ENCODE results near the gene MAP9. TPM values are rescaled to one million over a fixed set of nuclear protein-coding genes. Genes with fewer than 3 reads are reported as not detected.
A peak's percentile ranks its signal among the peaks of the same experiment; 100 is the strongest.

The MAP9 gene
- total RNA-seq, 1 donor from 2014 or later = 22.4 TPM

DNA sequence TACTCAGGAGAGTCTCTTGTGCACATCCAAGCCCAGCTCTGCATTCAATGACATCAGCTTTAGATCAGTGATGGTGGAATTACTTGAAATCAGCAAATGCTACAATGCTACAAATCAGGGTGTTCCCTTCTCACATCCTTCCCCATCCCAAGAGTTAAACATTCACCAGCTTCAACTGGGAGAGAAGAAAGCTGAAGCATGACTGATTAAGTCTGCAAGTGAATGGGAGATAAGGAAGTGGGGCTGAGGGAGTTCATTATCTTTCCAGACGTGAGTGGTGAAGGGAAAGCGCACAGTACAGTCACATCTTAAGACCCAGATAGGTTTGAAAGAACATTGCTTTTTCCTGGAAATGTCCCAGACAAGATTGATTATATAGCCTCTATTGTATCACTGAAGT is 26.2 kb upstream of the MAP9 start:
- DNase-seq (ENCODE audit: low spot score in 2 of 2, unreplicated experiment in 2 of 2) = no peak
- Mint-ChIP-seq H3K36me3 (no peaks in the 10 kb centered on the region), H3K4me3 (no peak overlapping the region), H3K9me3 (no peaks in the 10 kb centered on the region), H3K4me1 (peaks cover 40% of the 10 kb centered on the region), H3K27me3 (ENCODE audit: low read depth) (no peaks in the 10 kb centered on the region), H3K27ac (peak overlapping the region; percentile 55)
- TF ChIP-seq, protein P1, sequence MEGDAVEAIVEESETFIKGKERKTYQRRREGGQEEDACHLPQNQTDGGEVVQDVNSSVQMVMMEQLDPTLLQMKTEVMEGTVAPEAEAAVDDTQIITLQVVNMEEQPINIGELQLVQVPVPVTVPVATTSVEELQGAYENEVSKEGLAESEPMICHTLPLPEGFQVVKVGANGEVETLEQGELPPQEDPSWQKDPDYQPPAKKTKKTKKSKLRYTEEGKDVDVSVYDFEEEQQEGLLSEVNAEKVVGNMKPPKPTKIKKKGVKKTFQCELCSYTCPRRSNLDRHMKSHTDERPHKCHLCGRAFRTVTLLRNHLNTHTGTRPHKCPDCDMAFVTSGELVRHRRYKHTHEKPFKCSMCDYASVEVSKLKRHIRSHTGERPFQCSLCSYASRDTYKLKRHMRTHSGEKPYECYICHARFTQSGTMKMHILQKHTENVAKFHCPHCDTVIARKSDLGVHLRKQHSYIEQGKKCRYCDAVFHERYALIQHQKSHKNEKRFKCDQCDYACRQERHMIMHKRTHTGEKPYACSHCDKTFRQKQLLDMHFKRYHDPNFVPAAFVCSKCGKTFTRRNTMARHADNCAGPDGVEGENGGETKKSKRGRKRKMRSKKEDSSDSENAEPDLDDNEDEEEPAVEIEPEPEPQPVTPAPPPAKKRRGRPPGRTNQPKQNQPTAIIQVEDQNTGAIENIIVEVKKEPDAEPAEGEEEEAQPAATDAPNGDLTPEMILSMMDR (IDR thresholded peaks at IDR 0.05; ENCODE audit: unreplicated experiment) = no peak

DNA sequence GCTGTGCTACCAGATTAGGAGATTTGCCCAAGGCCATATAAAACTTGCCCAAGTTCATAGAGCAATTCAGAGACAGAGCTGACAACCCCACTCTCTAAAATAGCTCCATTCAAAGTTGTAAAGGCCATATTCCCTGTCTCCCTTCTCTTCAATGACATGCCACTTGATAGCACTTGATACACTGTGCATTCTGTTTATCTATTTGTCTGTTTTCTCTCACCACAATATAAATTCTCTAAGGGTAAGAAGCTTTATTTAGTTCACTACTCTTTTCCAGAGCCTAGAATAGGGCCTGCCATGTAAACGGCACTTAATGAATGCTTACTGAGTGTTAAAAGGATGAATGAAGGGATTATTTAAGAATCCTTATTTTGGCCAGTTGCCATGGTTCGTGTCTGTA is 24.1 kb upstream of the MAP9 start:
- H3K27me3 Mint-ChIP-seq (ENCODE audit: low read depth) = no peaks in the 10 kb centered on the region
- TF ChIP-seq, protein P1 (IDR thresholded peaks at IDR 0.05; ENCODE audit: unreplicated experiment) = no peak
- no peak overlapping the region for H3K4me3 Mint-ChIP-seq
- no peak overlapping the region for H3K27ac Mint-ChIP-seq
- no peaks in the 10 kb centered on the region for H3K36me3 Mint-ChIP-seq
- DNase-seq (ENCODE audit: low spot score in 2 of 2, unreplicated experiment in 2 of 2) = no peak
- H3K9me3 Mint-ChIP-seq = no peaks in the 10 kb centered on the region
- peaks cover 32% of the 10 kb centered on the region for H3K4me1 Mint-ChIP-seq

DNA sequence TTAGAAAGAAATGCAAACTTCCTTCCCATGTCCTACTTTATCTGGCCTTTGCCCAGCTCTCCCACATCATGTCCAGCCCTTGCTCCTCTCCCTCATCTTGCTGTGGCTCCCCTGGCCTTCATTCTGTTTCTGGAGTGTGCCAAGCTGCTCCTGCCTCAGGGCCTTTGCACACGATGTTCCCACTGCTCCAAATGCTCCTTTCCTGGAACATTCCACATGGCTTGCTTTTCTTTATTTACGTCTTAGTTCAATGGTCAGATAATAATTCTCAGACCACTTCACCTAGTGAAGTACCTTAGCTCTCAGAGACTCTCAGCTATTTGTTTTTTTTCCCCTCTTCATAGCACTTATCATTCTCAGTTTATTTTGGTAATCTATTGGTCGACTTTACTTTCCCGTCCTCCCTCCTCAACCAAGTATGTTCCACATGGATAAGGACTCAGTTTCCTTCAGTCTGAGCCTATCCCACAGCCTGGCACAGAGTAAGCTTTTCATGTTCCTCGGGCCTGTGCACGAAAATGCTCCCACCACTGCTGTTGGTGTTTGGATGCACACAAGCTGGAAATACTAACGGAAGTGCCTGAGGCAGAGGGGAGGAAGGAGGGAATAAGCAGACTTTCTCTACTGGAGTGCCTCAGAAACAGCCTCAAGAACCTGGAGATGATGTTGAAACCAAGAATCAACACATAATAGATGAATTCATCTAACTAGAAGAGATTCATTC is 23.4 kb upstream of the MAP9 start:
- TF ChIP-seq, protein P1 (IDR thresholded peaks at IDR 0.05; ENCODE audit: unreplicated experiment) = no peak
- Mint-ChIP-seq H3K4me3 (no peak overlapping the region), H3K36me3 (no peaks in the 10 kb centered on the region), H3K9me3 (no peaks in the 10 kb centered on the region), H3K27me3 (ENCODE audit: low read depth) (no peaks in the 10 kb centered on the region), H3K27ac (no peak overlapping the region), H3K4me1 (peaks cover 25% of the 10 kb centered on the region)
- DNase-seq (ENCODE audit: low spot score in 2 of 2, unreplicated experiment in 2 of 2) = no peak

DNA sequence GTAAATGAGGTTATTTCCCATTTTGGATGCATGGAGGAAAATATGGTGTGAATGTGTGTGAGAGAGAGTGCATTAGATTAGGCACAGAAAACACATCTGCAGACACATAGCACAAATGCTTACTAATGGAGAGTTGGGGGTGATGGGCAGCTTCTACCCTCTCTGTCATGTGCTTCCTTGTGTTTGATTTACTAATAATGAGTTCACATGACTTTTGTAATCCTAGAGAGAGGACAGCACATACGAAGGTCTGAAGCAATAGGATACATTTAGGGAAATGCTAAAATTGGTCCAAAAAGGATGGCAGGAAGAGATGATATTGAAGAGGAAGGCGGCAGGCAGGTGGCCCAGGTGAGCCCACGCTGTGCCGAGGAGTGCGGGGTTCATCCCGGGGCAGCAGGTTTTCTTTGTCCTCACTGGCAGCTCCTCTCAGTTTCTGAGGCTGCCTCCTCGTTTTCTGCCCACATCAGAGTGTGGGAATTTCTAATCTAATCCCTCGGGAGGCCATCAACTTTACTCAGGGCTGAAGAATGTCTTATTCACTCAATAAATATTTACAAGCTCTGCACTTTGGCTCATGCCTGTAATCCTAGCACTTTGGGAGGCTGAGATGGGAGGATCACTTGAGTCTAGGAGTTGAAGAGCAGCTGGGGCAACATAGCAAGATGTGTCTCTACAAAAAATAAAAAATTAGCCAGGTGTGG is 15.9 kb upstream of the MAP9 start:
- TF ChIP-seq, protein P1 (IDR thresholded peaks at IDR 0.05; ENCODE audit: unreplicated experiment) = no peak
- H3K4me3 Mint-ChIP-seq = no peak overlapping the region
- H3K27ac Mint-ChIP-seq = peak overlapping the region; percentile 75
- H3K4me1 Mint-ChIP-seq = peaks cover 3% of the 10 kb centered on the region
- H3K9me3 Mint-ChIP-seq = no peaks in the 10 kb centered on the region
- no peak for DNase-seq (ENCODE audit: low spot score in 2 of 2, unreplicated experiment in 2 of 2)
- peaks cover 8% of the 10 kb centered on the region for H3K27me3 Mint-ChIP-seq (ENCODE audit: low read depth)
- no peaks in the 10 kb centered on the region for H3K36me3 Mint-ChIP-seq

DNA sequence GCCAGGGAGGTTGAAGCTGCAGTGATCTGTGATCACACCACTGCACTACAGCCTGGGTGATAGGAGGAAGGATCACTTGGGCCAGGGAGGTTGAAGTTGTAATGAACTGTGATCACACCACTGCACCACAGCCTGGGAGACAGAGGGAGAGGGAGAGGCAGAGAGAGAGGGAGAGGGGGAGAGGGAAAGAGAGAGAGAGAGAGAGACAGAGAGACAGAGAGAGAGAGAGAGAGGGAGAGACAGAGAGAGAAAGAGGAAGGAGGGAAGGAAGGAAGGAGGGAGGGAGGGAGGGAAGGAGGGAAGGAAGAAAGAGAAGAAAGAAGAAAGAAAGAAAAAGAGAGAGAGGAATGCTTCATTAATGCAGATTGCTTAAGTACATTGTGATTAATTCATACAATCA is 15.2 kb upstream of the MAP9 start:
- Mint-ChIP-seq H3K36me3 (no peaks in the 10 kb centered on the region), H3K27me3 (ENCODE audit: low read depth) (peaks cover 12% of the 10 kb centered on the region), H3K4me1 (peaks cover 3% of the 10 kb centered on the region), H3K4me3 (no peak overlapping the region), H3K27ac (no peak overlapping the region), H3K9me3 (no peaks in the 10 kb centered on the region)
- DNase-seq (ENCODE audit: low spot score in 2 of 2, unreplicated experiment in 2 of 2) = no peak
- TF ChIP-seq, protein P1 (IDR thresholded peaks at IDR 0.05; ENCODE audit: unreplicated experiment) = no peak

Measured in mesothelial cell of epicardium (in vitro differentiated cells).